Measurements from ENCODE around the gene SPRED1.
A peak's percentile ranks its signal among the peaks of the same experiment; 100 is the strongest.

Gene SPRED1

GRCh38 chr15:38373016-38373415, 120.4 kb downstream of the SPRED1 start:
- H3K27me3 ChIP-seq, result peaks cover 2% of the 10 kb centered on the region; the same call in 1 of the 2 replicates
- no peak overlapping the region for H3K4me3 ChIP-seq (ENCODE audit: low read depth, low read length)
- no peaks in the 10 kb centered on the region for H3K4me1 ChIP-seq
- H3K9me3 ChIP-seq, result no peaks in the 10 kb centered on the region
- TF ChIP-seq CTCF (IDR thresholded peaks at IDR 0.05; ENCODE audit: low read depth, low read length), result no peak
- H3K36me3 ChIP-seq, result no peaks in the 10 kb centered on the region
- no peak for DNase-seq

GRCh38 chr15:38374029-38374428, 121.4 kb downstream of the SPRED1 start:
- no peaks in the 10 kb centered on the region for H3K36me3 ChIP-seq

GRCh38 chr15:38374556-38374955, 121.9 kb downstream of the SPRED1 start:
- TF ChIP-seq CTCF (IDR thresholded peaks at IDR 0.05; ENCODE audit: low read depth, low read length), result no peak
- Histone ChIP-seq H3K27me3 (no peaks in the 10 kb centered on the region; the same call in 1 of the 2 replicates), H3K36me3 (no peaks in the 10 kb centered on the region), H3K9me3 (no peaks in the 10 kb centered on the region), H3K4me3 (ENCODE audit: low read depth, low read length) (no peak overlapping the region), H3K4me1 (no peaks in the 10 kb centered on the region)
- DNase-seq, result no peak

More at GRCh38 chr15:38374029-38374428, 121.4 kb downstream of the SPRED1 start:
- H3K4me3 ChIP-seq (ENCODE audit: low read depth, low read length), result no peak overlapping the region
- no peak for TF ChIP-seq CTCF (IDR thresholded peaks at IDR 0.05; ENCODE audit: low read depth, low read length)
- no peaks in the 10 kb centered on the region for H3K4me1 ChIP-seq
- DNase-seq, result no peak
- no peaks in the 10 kb centered on the region for H3K9me3 ChIP-seq
- H3K27me3 ChIP-seq, result no peaks in the 10 kb centered on the region; the same call in 1 of the 2 replicates

- no peak for DNase-seq
- Histone ChIP-seq H3K4me3 (ENCODE audit: low read depth, low read length) (no peak overlapping the region), H3K27me3 (no peaks in the 10 kb centered on the region; the same call in 1 of the 2 replicates), H3K4me1 (no peaks in the 10 kb centered on the region), H3K36me3 (no peaks in the 10 kb centered on the region), H3K9me3 (no peaks in the 10 kb centered on the region)
- no peak for TF ChIP-seq CTCF (IDR thresholded peaks at IDR 0.05; ENCODE audit: low read depth, low read length)
These were observed 123.4 kb downstream of the SPRED1 start for GRCh38 chr15:38376081-38376480.

- H3K9me3 ChIP-seq, result no peaks in the 10 kb centered on the region
- H3K4me1 ChIP-seq, result no peaks in the 10 kb centered on the region
- no peaks in the 10 kb centered on the region; the same call in 1 of the 2 replicates for H3K27me3 ChIP-seq
- no peak overlapping the region for H3K4me3 ChIP-seq (ENCODE audit: low read depth, low read length)
- DNase-seq, result no peak
- H3K36me3 ChIP-seq, result no peaks in the 10 kb centered on the region
- no peak for TF ChIP-seq CTCF (IDR thresholded peaks at IDR 0.05; ENCODE audit: low read depth, low read length)
These were observed 125.0 kb downstream of the SPRED1 start for GRCh38 chr15:38377636-38378035.

GRCh38 chr15:38378161-38378560, 125.5 kb downstream of the SPRED1 start:
- Histone ChIP-seq H3K27me3 (peaks cover under 1% of the 10 kb centered on the region; the same call in 1 of the 2 replicates), H3K9me3 (no peaks in the 10 kb centered on the region), H3K4me3 (ENCODE audit: low read depth, low read length) (no peak overlapping the region), H3K4me1 (no peaks in the 10 kb centered on the region), H3K36me3 (no peaks in the 10 kb centered on the region)
- no peak for TF ChIP-seq CTCF (IDR thresholded peaks at IDR 0.05; ENCODE audit: low read depth, low read length)
- peak; percentile 13 for DNase-seq
